Colonic mucosa (tissue), 4 donors: ENCODE data around the gene EVC. TPM values are rescaled to one million over a fixed set of nuclear protein-coding genes. Genes with fewer than 3 reads are reported as not detected.
"Not testable (repeated sequence)": the region's sequence is repeated elsewhere in the genome, so short reads cannot be mapped to it uniquely, and the experiment has no call there.

Source experiments
- DNase-seq: peaks from one replicate; pipeline ENCODE4 v3.0.0-alpha.2; 2020
- H3K27ac ChIP-seq: fragments of 200-600 bp; one replicate; pipeline ENCODE4 v1.8.0; 2021
- H3K27me3 ChIP-seq: fragments of 200-600 bp; one replicate; pipeline ENCODE4 v1.8.0; 2021
- H3K36me3 ChIP-seq: fragments of 200-600 bp; one replicate; pipeline ENCODE4 v1.8.0; 2021
- H3K4me1 ChIP-seq: fragments of 200-600 bp; one replicate; pipeline ENCODE4 v1.8.0; 2021; ENCODE audit warnings: mild to moderate bottlenecking
- H3K4me3 ChIP-seq: fragments of 200-600 bp; one replicate; pipeline ENCODE4 v1.8.0; 2021
- H3K9ac ChIP-seq, 2 donors: one replicate each; pipeline ENCODE4 v1.7.0; 2013; ENCODE audit warnings: control low read depth in 2 of 2, low read depth in 2 of 2, low read length in 2 of 2
- H3K9me3 ChIP-seq: fragments of 200-600 bp; one replicate; pipeline ENCODE4 v1.8.0; 2021
- CTCF ChIP-seq: fragments of 200-600 bp; IDR thresholded peaks from one replicate; pipeline ENCODE4 v1.8.0; 2022; ENCODE audit warnings: antibody characterized with exemption, mild to moderate bottlenecking
- intact Hi-C: fragments of 100-400 bp; cut with DNase I; formaldehyde crosslinking; loops from one replicate; pipeline ENCODE4 v1.14.1; 2022
- total RNA-seq, 2 donors: library from RNA; stranded (reverse); fragmentation: NEBNext Ultra II Directional in 1 of 2; extraction: Animal tissue kit (Norgen Biotek cat#: 25700) in 1 of 2; gene quantifications; one replicate each; pipeline ENCODE4 v1.2.1, GENCODE V29; 2021
- donor health status: healthy.
- donor health status: DM: no; HTN: no; CAD: no.
- donor health status: DM: no; HTN: no; CAD: no.

EVC gene
- total RNA-seq, 2 donors from 2014 or later, result 1.1 to 4.1 TPM

GRCh38 chr4:5720980-5721379, 10.0 kb downstream of the EVC start:
- H3K9me3 ChIP-seq, result no peaks in the 10 kb centered on the region
- intact Hi-C loops, result no loop called here
- TF ChIP-seq CTCF, result no peak
- no peaks in the 10 kb centered on the region for H3K4me1 ChIP-seq
- H3K27ac ChIP-seq, result no peak overlapping the region
- no peak overlapping the region for H3K9ac ChIP-seq
- no peak for DNase-seq
- H3K36me3 ChIP-seq, result no peaks in the 10 kb centered on the region
- no peaks in the 10 kb centered on the region for H3K27me3 ChIP-seq
- no peak overlapping the region for H3K4me3 ChIP-seq

GRCh38 chr4:5721923-5722322, 10.9 kb downstream of the EVC start:
- intact Hi-C loops, result no loop called here
- no peak overlapping the region for H3K4me3 ChIP-seq
- H3K27me3 ChIP-seq, result no peaks in the 10 kb centered on the region
- no peaks in the 10 kb centered on the region for H3K36me3 ChIP-seq
- TF ChIP-seq CTCF, result no peak
- DNase-seq, result no peak
- H3K4me1 ChIP-seq, result no peaks in the 10 kb centered on the region
- no peaks in the 10 kb centered on the region for H3K9me3 ChIP-seq
- H3K27ac ChIP-seq, result no peak overlapping the region
- no peak overlapping the region for H3K9ac ChIP-seq

DNA sequence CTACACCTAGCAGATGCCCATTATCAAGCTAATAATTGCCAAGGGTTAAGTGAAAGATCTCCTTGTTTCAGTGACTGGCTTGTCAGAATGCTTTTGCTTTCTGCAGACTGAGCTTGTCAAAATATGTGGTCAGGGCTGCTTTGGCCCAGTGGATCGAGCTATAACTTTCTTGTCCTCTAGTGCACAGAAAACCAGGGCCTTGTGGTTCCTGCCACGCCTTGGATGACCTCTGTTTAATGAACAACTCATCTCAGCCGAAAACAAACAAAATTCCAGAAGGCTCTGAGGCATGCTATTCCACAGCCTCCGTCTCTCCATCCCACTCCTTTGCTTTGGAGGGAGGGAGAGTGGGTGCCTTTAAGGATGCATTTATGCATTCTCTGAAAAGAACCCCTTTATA, 11.3 kb downstream of the EVC start:
- Histone ChIP-seq H3K4me3 (no peak overlapping the region), H3K9me3 (no peaks in the 10 kb centered on the region), H3K27ac (no peak overlapping the region), H3K4me1 (no peaks in the 10 kb centered on the region), H3K9ac (no peak overlapping the region), H3K36me3 (no peaks in the 10 kb centered on the region), H3K27me3 (no peaks in the 10 kb centered on the region)
- DNase-seq, result no peak
- intact Hi-C loops, result no loop called here
- TF ChIP-seq CTCF, result no peak

GRCh38 chr4:5724377-5724776, 13.4 kb downstream of the EVC start:
- intact Hi-C loops, result no loop called here
- no peak for TF ChIP-seq CTCF
- no peak overlapping the region for H3K4me3 ChIP-seq
- H3K9ac ChIP-seq, result no peak overlapping the region
- H3K4me1 ChIP-seq, result no peaks in the 10 kb centered on the region
- H3K36me3 ChIP-seq, result no peaks in the 10 kb centered on the region
- no peak overlapping the region for H3K27ac ChIP-seq
- no peak for DNase-seq
- H3K27me3 ChIP-seq, result no peaks in the 10 kb centered on the region
- no peaks in the 10 kb centered on the region for H3K9me3 ChIP-seq

GRCh38 chr4:5728412-5728811, 17.4 kb downstream of the EVC start:
- H3K9ac ChIP-seq, DNase-seq, H3K27me3 ChIP-seq, H3K9me3 ChIP-seq, H3K27ac ChIP-seq, H3K36me3 ChIP-seq, intact Hi-C loops, H3K4me1 ChIP-seq, H3K4me3 ChIP-seq: not testable (repeated sequence)

DNA sequence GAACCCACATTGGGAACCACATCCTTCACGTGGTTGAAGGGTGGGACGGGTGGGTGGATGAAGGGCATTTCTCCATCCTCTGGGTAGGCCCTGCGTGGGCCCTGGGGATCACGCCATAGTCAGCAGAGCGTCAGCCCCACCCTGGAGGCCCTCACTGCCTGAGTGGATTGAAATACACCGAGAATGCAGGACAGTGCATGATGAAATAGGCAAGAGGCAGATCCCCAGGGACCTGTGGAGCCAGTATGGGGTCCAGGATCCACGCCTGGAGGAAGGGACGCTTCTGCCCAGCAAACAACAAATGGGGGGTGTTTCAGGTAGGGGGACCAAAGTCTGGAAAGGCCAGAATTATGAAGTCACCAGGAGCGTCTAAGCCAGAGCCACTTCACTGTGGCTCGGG, 19.4 kb downstream of the EVC start:
- Histone ChIP-seq H3K36me3 (no peaks in the 10 kb centered on the region), H3K4me3 (no peak overlapping the region), H3K9ac (no peak overlapping the region), H3K9me3 (no peaks in the 10 kb centered on the region), H3K27ac (no peak overlapping the region), H3K4me1 (no peaks in the 10 kb centered on the region), H3K27me3 (no peaks in the 10 kb centered on the region)
- no peak for TF ChIP-seq CTCF
- DNase-seq, result no peak
- intact Hi-C loops, result no loop called here
